Astrocyte (in vitro differentiated cells and primary cell): ENCODE measurements around the gene CDHR4. TPM values are rescaled to one million over a fixed set of nuclear protein-coding genes. Genes with fewer than 3 reads are reported as not detected.
A peak's percentile ranks its signal among the peaks of the same experiment; 100 is the strongest.

Experiments used
- DNase-seq: peaks from one replicate; pipeline ENCODE4 v3.0.0-alpha.2; 2010; ENCODE audit warnings: low read depth
- FAIRE-seq: peaks from 2 replicates; lab custom pipeline; 2011; peaks lifted over from hg19 to GRCh38; lab: Jason Lieb, UNC
- H2AFZ ChIP-seq: 2 replicates; pipeline ENCODE4 v1.6.0; 2012; ENCODE audit warnings: low read depth, low read length, inconsistent platforms
- H3K27ac ChIP-seq: 2 replicates; pipeline ENCODE4 v1.5.1; 2011; ENCODE audit warnings: low read depth, low read length, inconsistent platforms
- H3K27me3 ChIP-seq: 2 replicates; pipeline ENCODE4 v1.6.0; 2011; ENCODE audit warnings: low read length, inconsistent platforms; ENCODE audit not compliant: insufficient read depth
- H3K36me3 ChIP-seq: 2 replicates; pipeline ENCODE4 v1.5.1; 2011; ENCODE audit warnings: low read length, inconsistent platforms; ENCODE audit not compliant: insufficient read depth
- H3K4me1 ChIP-seq: 2 replicates; pipeline ENCODE4 v1.5.1; 2011; ENCODE audit warnings: low read length, inconsistent platforms; ENCODE audit not compliant: insufficient read depth
- H3K4me2 ChIP-seq: 2 replicates; pipeline ENCODE4 v1.6.0; 2012; ENCODE audit warnings: low read length, inconsistent platforms
- H3K4me3 ChIP-seq: 2 replicates; pipeline ENCODE4 v1.5.1; 2011; ENCODE audit warnings: low read depth, mild to moderate bottlenecking, low read length, inconsistent platforms; ENCODE audit not compliant: insufficient read depth
- H3K79me2 ChIP-seq: 2 replicates; pipeline ENCODE4 v1.6.0; 2012; ENCODE audit warnings: mild to moderate bottlenecking, low read length, inconsistent platforms; ENCODE audit not compliant: insufficient read depth
- H3K9ac ChIP-seq: 2 replicates; pipeline ENCODE4 v1.6.0; 2012; ENCODE audit warnings: mild to moderate bottlenecking, low read length, inconsistent platforms
- H3K9me3 ChIP-seq: 2 replicates; pipeline ENCODE4 v1.5.1; 2012; ENCODE audit warnings: low read depth, mild to moderate bottlenecking, low read length, inconsistent platforms; ENCODE audit not compliant: insufficient read depth
- H4K20me1 ChIP-seq: 2 replicates; pipeline ENCODE4 v1.6.0; 2012; ENCODE audit warnings: low read length, inconsistent platforms; ENCODE audit not compliant: insufficient read depth
- H3K27ac Mint-ChIP-seq: one replicate; pipeline ENCODE4 v1.8.0; 2021; ENCODE audit warnings: mild to moderate bottlenecking, mixed read lengths; ENCODE audit not compliant: unreplicated experiment
- H3K27me3 Mint-ChIP-seq: one replicate; pipeline ENCODE4 v1.8.0; 2021; ENCODE audit warnings: low read depth, mixed read lengths; ENCODE audit not compliant: unreplicated experiment
- H3K36me3 Mint-ChIP-seq: one replicate; pipeline ENCODE4 v1.8.0; 2021; ENCODE audit warnings: low read depth, mixed read lengths; ENCODE audit not compliant: unreplicated experiment
- H3K4me1 Mint-ChIP-seq: one replicate; pipeline ENCODE4 v1.8.0; 2021; ENCODE audit warnings: low read depth, mixed read lengths; ENCODE audit not compliant: unreplicated experiment
- H3K4me3 Mint-ChIP-seq: one replicate; pipeline ENCODE4 v1.8.0; 2021; ENCODE audit warnings: mild to moderate bottlenecking, moderate library complexity, mixed read lengths; ENCODE audit not compliant: unreplicated experiment
- H3K9me3 Mint-ChIP-seq: one replicate; pipeline ENCODE4 v1.8.0; 2021; ENCODE audit warnings: mild to moderate bottlenecking, mixed read lengths; ENCODE audit not compliant: unreplicated experiment
- EZH2 ChIP-seq: IDR thresholded peaks from 2 replicates; pipeline ENCODE4 v1.6.1; 2012; ENCODE audit warnings: mild to moderate bottlenecking, low read length, inconsistent platforms; ENCODE audit not compliant: insufficient read depth
- total RNA-seq: library from RNA; stranded (reverse); gene quantifications from 2 replicates; pipeline ENCODE4 v1.2.1, GENCODE V29; 2021
- TF ChIP-seq, protein P1 (sequence below): IDR thresholded peaks from 2 replicates; pipeline ENCODE4 v1.5.1; 2011; ENCODE audit warnings: low read depth, mild to moderate bottlenecking, inconsistent platforms, low read length, moderate library complexity; ENCODE audit not compliant: insufficient read depth

CDHR4 gene
- total RNA-seq, 1 donor from 2014 or later: not detected

DNA sequence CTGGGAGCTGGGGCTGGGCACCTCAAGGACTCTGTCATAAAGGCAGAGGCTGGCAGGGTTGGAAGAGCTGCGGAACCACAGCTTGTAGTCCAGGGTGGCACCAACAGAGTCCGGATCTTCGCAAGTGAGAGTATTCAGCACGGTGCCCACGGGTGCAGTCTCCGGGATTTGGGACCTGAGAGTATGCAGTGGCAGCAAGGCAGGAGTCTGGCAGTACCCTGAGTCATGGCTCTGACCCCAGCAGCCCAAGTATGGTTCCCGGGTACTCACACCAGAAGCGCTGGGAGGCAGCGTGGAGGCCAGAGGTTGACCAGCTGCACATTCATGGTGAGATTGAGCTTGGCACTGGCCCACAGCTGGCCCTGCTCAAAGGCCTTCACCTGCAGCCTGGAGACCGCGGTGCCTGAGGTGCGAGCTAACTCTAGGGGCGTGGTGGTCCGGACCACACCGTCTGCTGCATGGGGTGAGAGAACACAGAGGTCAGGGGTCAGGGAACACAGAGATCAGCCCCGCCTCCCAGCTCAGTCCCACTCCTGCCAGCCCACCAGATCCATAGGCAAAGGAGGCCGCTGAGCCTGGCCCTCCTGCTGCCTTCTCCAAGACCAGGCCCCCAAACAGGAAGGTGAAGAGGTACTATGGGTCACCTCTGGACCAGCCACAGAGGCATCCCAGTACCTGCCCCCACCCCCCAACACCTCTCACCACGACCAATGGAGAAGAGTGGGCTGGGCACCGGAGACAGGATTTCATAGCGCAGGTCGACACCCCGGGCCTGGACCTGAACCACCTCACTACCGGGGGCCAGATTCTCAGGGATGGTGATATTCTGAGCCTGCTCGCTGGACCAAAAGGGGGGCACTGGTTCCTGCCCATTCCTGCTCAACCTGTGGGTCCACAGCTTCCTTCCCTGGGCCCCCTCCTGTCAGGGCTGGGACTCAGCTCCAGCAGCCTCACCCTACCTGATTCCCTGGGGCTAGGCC lies 4.5 kb downstream of the CDHR4 start:
- Histone ChIP-seq H3K4me2 (no peak overlapping the region), H4K20me1 (no peaks in the 10 kb centered on the region), H3K9ac (no peak overlapping the region), H3K79me2 (no peaks in the 10 kb centered on the region), H3K27me3 (no peaks in the 10 kb centered on the region), H3K36me3 (no peaks in the 10 kb centered on the region), H3K27ac (no peak overlapping the region), H3K4me1 (peaks cover 9% of the 10 kb centered on the region), H3K9me3 (no peaks in the 10 kb centered on the region), H2AFZ (no peak overlapping the region), H3K4me3 (no peak overlapping the region)
- TF ChIP-seq, protein P1, sequence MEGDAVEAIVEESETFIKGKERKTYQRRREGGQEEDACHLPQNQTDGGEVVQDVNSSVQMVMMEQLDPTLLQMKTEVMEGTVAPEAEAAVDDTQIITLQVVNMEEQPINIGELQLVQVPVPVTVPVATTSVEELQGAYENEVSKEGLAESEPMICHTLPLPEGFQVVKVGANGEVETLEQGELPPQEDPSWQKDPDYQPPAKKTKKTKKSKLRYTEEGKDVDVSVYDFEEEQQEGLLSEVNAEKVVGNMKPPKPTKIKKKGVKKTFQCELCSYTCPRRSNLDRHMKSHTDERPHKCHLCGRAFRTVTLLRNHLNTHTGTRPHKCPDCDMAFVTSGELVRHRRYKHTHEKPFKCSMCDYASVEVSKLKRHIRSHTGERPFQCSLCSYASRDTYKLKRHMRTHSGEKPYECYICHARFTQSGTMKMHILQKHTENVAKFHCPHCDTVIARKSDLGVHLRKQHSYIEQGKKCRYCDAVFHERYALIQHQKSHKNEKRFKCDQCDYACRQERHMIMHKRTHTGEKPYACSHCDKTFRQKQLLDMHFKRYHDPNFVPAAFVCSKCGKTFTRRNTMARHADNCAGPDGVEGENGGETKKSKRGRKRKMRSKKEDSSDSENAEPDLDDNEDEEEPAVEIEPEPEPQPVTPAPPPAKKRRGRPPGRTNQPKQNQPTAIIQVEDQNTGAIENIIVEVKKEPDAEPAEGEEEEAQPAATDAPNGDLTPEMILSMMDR: no peak
- no peak for TF ChIP-seq EZH2
- Mint-ChIP-seq H3K27ac (no peak overlapping the region), H3K27me3 (peaks cover 10% of the 10 kb centered on the region), H3K4me1 (peaks cover 8% of the 10 kb centered on the region), H3K4me3 (no peak overlapping the region), H3K36me3 (peaks cover 2% of the 10 kb centered on the region), H3K9me3 (peaks cover 2% of the 10 kb centered on the region)
- DNase-seq: no peak
- no peak for FAIRE-seq

DNA sequence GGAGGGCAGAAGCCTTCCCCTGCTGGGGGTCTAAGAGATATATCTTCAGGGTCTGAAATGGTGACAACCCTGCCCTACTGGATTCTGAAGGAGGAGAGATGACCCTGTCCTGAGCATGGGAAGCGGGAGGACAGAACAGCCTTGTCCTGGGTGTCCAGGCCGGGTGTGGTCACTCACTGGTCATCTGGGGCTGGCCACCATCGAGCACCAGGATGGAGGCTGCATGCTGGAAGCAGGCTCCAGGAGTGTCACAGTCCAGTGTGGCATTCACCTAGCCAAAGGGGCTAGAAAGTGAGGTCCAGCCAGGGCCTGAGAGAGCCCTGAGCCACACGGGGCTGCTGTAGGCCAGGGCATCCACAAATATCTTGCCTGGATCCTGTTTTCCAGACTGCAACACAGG lies 5.2 kb downstream of the CDHR4 start:
- Mint-ChIP-seq H3K27me3 (peaks cover 10% of the 10 kb centered on the region), H3K4me1 (peaks cover 8% of the 10 kb centered on the region), H3K36me3 (peaks cover 2% of the 10 kb centered on the region), H3K27ac (peak overlapping the region; percentile 53), H3K9me3 (peaks cover 2% of the 10 kb centered on the region), H3K4me3 (no peak overlapping the region)
- Histone ChIP-seq H4K20me1 (no peaks in the 10 kb centered on the region), H3K36me3 (no peaks in the 10 kb centered on the region), H3K4me2 (no peak overlapping the region), H3K79me2 (no peaks in the 10 kb centered on the region), H3K4me3 (no peak overlapping the region), H3K27me3 (no peaks in the 10 kb centered on the region), H3K9ac (no peak overlapping the region), H3K9me3 (no peaks in the 10 kb centered on the region), H3K27ac (no peak overlapping the region), H3K4me1 (peaks cover 5% of the 10 kb centered on the region), H2AFZ (no peak overlapping the region)
- DNase-seq: no peak
- FAIRE-seq: no peak
- no peak for TF ChIP-seq EZH2
- TF ChIP-seq, protein P1: no peak
